GM18520 (cell line): ENCODE data around the gene CMTM4.
"Not testable (repeated sequence)": the region's sequence is repeated elsewhere in the genome, so short reads cannot be mapped to it uniquely, and the experiment has no call there.

Experiments
- ATAC-seq: cut with Tn5 transposase; IDR thresholded peaks from one replicate; pipeline ENCODE4 v1.9.1; 2021; ENCODE audit not compliant: unreplicated experiment

Gene CMTM4

DNA sequence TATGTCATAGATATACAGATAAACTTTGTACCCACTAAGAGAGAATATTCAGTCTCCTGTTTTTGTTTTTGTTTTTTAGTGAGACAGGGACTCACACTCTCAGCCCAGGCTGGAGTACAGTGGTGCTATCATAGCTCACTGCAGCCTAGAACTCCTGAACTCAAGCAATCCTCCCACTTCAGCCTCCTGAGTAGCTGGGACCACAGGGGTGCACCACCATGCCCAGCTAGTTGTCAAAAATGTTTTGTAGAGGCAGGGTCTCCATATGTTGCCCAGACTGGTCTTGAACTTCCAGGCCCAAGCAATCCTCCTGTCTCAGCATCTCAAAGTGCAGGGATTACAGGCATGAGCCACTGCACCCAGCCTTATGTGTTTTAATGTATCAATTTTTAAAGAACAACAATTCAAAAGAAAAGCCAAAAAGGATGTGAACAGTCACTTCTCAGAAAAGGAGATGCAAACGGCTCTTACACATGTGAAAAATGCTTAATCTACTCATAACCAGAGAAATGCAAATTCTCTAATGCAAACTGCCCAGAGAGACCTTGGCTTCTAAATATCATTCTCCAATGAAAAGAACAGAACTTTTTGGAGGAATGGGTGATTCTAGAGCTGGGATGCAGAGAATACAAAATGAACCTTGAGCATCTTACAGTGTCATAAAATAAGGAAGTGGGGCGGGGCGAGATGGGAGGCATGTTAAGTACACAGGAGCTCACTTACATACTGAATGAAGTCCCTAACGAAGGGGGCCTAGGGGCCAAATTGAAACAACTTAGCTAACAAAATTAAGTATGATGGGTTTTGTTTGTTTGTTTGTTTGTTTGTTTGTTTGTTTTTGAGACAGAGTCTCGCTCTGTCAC, 99.3 kb downstream of the CMTM4 start:
- no peak for ATAC-seq

DNA sequence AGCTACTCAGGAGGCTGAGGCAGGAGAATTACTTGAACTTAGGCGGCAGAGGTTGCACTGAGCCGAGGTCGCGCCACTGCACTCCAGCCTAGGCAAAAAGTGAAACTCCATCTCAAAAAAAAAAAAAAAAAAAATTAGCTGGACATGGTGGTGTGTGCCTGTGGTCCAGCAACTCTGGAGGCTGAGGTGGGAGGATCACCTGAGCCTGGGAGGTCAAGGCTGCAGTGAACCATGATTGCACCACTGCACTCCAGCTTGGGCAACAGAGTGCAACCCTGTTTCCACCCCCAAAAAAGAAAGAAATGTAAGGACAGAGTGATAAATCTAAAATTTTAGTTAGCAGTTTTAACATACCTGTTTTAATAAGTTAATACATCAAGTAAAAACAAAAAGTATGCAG, 100.0 kb downstream of the CMTM4 start:
- not testable (repeated sequence) for ATAC-seq

DNA sequence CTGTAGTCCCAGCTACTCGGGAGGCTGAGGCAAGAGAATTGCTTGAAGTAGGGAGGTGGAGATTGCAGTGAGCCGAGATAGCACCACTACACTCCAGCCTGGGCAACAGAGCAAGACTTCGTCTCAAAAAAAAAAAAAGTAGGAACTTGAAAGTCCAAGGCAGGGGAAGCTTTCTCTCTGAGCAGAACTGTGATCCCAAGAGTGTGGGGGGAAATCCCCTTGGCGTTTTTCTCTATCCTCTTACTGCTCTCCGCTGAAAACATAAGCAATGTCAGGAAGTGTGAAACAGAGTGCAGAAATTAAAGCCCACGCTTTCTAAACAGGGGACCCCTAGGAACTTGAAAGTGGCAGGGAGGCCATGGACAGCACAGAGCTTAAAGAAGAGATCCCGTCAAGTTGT, 101.8 kb downstream of the CMTM4 start:
- no peak for ATAC-seq

DNA sequence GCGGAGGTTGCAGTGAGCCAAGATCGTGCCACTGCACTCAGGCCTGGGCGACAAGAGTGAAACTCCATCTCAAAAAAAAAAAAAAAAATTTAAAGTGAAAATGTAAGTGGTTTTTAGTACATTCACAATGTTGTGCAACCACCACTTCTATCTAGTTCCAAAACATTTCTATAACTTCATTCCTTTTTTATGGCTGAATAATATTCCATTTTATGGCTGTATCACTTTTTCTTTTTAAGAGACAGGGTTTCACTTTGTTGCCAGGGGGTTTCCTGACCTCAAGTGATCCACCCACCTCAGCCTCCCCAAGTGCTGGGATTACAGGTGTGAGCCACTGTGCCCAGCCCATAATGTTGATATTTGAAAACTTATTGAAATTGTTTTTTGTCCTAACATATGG, 103.7 kb downstream of the CMTM4 start:
- no peak for ATAC-seq

DNA sequence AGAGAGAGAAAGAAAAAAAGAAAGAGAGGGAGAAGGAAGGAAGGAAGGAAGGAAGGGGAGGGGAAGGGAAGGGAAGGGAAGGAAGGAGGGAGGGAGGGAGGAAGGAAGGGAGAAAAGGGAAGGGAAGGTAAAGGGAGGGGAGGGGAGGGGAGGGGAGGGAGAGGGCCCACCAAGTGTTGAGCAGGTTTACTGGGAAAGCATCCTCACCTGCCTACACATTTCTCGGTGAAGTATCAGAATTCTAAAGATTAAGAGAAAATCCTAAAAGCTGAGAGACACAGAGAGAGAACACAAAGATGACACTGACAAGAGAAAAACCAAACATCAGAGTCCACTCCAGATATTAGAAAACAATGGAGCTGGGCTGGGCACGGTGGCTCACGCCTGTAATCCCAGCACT, 104.3 kb downstream of the CMTM4 start:
- no peak for ATAC-seq

DNA sequence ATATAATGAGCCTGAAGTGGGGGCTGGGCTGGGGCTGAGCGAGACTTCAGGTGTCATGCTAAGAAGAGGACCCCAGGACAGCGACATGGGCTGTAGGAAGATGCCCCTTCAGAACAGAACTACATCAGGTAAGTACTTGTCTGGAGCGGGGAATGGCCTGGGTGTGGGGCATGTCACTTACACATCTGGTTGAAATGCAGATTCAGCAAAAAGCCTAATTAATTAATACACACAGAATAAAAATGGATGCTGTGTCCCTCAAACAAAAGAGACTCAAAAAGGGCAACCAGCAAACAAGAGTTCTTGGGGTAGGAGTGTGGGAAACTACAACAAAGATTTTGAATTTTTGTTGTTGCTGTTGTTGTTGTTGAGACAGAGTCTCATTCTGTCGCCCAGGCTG, 105.5 kb downstream of the CMTM4 start:
- no peak for ATAC-seq

DNA sequence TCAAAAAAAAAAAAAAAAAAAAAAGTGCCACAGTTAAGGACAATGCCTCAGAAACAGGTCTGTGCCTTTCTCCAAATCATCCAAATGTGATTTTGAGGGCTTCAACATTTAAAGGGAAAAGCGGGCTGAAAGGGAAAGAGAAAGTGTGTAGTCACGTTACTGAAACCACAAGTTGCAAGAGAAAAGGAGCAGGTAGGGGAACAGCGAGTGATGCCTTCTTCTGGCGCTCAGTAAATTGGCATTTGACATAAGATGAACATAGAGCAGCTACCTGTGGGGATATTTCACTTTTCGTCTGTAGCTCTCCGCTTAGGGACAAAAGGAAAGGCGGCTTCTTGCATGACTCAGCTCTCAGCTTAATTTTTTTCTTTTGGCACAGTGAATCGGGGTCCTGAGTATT, 106.2 kb downstream of the CMTM4 start:
- ATAC-seq, result no peak

DNA sequence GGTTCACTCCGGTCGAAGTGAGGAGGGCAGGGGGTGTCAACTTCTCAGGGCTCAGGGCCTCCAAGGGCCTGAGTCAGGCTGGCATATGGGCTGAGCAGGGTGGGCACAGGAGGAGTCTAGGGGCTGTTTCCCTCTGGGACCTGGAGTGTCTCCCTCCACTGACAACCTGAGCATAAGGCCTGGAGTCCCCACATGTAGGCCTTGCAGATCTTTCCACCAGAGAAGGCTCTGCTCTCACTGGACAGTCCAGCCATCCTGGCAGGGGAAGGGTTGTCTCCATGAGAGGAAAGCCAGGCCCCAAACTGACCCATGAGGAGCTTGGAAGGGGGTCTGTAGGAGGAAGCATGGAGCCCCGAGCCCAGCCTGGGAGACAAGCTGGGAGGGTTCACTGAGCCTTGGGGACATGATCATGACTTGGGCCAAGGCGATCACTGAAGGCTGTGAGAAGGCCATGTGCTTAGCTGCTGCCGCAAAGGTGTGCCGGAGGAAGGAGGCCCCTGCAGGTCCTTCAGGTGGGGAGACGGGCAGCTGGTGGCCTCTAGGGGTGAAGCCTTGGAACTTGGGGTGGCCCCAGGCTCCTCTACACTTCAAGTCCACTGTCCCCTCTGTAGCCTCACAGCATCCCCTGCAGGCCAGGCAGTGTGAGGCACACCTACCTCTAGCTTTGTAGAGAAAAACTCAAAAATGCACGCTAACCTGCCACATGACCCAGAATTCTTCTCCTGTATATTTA, 107.4 kb downstream of the CMTM4 start:
- ATAC-seq, result no peak

DNA sequence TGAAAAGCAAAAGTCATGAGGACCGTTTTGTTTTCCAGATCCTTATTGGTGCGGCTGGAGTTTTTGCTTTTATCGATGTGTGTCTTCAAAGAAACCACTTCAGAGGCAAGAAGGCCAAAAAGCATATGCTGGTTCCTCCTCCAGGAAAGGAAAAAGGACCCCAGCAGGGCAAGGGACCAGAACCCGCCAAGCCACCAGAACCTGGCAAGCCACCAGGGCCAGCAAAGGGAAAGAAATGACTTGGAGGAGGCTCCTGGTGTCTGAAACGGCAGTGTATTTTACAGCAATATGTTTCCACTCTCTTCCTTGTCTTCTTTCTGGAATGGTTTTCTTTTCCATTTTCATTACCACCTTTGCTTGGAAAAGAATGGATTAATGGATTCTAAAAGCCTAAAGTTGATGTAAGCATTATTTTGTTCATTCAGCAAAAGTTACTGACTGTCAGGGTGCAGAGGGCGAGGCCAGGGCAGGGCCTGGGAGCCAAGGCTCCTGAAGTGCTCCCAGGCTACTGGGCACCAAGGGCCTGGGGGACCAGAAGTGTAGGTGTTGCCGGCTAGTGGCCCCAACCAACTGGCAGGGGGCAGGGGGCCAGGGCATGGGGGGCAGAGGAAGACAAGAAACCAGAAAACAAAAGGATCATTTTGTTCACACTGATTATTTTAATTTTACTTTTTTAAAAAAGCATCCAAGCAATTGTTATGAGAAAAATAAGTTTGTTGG, 108.5 kb downstream of the CMTM4 start:
- no peak for ATAC-seq

DNA sequence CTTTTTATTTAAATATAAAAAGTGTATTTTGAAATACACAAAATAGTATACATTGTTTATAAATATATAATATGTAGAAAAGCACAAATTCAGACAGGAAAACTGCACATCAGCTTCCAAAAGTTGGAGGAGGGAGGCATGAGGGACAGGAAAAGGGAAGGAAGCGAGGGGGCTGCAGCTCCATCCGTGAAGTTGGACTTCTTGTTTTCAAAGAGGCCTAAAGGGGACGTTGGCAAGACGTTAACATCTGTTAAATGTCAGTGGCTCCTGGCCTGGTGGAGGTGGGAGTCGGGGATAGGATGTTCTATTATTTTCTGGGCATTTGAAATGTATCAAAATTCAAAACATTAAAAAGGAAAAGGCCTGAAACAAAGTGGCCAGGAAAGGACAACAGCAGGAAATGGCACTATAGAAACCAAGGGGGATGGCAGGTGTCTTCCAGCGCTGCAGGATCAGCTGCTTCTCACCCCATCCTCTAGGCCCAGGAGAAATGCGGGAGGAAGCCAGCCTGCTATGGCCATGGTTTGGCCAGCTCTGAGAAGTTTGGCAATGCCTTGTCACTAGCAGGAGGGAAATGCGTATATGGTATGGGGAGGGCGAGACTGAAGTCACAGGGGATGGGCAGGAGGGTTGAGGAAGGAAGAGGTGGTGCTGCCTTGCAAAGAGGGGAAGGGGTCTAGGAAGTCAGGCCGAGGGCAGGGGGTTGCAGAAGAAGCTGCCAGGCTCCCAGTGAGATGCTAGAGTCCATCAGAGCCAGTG, 110.9 kb downstream of the CMTM4 start:
- ATAC-seq, result no peak

DNA sequence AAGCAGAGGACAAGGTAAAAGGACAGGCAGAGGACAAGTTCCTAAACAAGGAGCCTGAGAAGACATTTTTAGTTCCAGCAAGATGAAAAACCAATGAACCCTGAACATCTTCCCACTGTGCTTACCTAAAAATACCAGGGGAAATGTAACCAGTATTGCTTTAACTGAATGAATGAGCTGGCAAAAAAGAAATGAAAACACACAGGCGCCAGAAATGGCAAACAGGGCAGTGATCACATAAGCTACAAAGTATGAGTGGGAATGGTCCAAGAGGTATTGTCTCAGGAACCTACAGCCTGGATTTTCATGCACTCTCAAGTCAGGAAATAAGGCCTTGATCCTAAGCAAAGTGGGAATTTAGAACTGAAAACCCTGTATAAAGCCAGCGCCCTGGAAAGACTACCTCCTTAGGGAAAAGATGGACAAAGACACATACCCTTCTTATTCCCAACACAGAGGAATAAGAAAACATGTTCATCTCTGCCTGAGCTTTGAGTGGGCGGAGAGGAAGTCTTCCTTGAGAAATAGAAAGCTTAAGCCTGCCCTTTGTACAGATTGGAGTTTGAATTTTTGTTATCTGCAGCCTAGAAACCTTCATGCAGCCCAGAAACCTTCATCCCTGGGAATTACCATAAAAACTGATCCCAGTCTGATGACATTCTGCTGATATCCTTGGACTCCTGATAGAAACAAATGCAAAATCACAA, 115.1 kb downstream of the CMTM4 start:
- ATAC-seq, result no peak

DNA sequence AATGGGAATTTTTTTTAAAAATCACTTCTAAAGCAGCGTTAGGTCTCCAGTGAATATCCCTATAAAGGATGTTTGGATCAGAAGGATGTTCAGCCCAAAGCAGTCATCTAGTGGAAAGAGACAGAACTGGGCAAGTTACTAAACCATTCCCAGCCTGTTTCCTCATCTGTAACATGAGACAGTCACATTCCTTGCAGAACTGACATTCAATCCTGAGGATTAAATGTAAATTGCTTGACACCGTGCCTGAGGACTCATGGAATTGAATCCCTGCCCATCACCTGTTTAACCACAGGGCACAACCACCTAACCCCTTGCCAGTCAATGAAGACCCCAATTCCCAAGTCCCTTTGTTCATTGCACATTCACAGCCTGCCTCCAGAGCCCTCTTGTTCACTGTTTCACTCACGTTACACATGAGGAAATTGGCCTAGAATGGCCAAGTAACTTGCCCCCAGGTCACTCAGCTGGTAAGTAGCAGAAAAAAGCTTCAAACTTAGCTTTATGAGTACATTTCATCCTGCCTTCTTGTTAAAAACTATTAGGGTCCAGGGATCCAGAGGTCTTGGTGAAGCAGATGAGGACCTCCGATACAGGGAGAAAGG, 115.8 kb downstream of the CMTM4 start:
- ATAC-seq, result no peak

DNA sequence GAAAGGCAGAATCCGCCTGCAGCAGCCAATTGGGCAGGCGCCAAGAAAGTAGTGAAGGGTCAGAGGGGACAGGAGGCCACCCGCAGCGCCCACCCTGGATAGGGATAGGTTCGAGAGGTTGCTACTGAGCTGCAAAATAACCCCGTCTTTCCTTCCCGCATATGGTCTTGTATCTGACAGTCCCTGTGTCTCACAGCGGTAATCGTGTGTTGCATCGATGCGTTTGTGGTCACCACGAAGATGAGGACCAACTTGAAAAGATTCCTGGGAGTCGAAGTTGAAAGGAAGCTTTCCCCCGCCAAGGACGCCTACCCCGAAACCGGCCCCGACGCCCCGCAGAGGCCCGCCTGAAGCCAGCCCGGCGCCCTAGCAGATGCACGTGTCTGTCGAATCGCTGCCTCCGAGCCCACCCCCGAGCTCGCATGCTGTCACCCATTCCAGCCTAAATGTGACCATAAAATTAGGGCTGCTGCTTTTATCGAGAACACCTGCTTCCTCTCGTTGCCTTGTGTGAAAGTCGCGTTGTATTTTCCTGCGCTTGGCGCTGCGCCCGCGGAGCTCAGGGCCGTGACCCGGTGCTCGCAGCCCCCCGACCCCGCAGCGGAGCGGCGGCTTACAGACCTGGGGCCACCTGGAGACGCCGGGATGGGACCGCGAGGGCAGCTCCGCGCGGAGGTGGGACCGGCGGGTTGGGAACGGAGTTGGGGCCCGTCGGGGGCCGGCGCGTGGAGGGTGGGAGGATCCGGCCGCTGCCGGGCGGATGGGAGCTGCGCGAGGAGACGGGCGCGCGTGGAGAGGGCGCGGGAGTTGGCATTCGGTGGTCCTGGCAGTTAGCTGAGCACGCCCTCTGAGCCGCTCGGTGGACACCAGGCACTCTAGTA, 117.7 kb downstream of the CMTM4 start, which contains the start of gene CMTM2:
CMTM2 (plus strand) TSS at position 813 of the 881 bp plus-strand sequence. CDS start 145 bp downstream, outside the sequence.
- ATAC-seq, result no peak

DNA sequence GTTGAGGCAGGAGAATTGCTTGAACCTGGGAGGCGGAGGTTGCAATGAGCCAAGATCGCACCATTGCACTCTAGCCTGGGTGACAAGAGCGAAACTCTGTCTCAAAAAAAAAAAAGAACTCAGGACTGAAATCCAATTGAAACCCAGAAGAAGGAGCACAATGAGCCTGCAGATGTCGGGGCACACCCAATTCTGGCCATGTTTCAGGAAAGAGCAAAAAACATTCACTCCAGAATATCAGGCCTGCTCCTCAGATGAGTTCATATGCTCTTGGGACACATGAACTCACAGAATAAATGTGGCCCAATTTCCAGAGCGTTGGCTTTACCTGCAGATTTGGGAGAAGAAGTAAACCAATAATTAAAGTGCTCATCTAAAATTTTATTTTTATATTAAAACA, 120.2 kb downstream of the CMTM4 start:
- no peak for ATAC-seq

DNA sequence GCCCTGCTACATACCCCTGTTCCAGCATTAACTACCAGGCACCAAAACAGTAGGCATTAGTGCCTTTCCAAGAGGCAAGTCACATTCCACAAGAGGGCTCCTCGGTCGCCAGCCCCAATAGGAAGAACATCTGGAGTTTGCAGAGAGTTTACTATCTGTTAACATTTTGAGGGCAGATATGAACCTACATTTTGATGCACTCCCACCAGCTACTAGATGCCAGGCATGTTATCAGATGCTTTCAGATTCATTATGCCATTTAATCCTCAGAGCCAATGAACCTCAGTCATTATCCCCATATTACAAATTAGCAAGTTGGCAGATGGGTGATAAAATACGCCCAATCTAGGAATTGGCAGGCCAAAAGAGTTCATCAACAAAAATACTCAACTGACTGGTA, 121.5 kb downstream of the CMTM4 start:
- no peak for ATAC-seq

DNA sequence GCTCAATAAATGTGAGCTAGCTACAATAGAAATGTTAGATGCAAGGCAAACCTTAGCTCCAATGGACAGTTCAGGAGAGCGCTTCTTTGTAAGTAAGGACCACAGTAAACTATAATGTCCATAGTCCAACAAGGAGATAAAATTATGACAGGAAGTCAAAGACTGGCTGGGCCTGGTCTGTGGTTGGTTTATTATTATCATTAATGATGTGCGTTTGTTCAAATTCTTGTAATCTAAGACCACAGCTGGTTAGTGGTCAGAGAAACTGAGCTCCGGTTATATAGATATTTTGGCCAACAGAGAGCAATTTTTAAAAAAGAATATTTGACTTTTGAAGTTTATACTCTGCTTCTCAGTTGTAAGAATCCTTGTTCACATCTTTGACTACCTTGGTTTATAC, 122.0 kb downstream of the CMTM4 start:
- ATAC-seq, result no peak

DNA sequence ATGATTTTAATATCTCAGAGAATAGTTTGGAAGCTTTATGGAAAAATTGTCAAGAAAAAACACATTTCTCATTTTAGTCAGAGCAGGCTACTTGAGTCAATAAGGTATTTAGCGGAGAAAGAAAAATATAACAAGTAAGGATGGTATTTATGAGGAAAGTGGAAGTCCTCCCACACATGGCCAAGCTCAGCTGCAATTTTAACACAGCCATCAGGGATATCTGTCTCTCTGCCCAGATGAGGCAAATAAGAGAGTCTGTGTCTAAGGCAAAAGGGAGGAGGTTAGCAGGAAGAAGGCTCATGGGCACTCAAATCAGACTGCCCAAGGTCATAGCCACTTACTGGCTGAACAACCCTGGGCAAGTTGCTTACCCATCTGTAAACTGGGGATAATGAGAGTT, 122.5 kb downstream of the CMTM4 start:
- ATAC-seq, result no peak

DNA sequence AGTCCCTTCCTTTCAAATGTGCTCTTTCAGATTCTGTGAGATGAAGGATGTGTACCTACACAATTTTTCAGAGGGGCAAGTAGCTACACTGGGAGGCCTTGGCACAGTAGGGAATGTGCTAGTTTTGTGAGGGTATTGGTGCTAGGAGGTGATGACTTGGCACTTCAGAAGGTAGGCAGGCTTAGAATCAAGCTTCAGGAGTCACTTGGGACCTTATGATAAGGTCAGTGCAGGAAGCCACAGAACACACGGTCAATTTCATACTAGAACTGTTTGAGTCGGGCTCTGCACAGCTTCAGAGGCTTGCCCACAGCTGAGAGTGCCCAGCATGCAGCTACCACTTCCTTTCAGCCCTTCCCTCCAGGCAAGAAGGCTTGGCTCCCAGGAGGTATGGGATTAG, 124.2 kb downstream of the CMTM4 start:
- ATAC-seq, result no peak

DNA sequence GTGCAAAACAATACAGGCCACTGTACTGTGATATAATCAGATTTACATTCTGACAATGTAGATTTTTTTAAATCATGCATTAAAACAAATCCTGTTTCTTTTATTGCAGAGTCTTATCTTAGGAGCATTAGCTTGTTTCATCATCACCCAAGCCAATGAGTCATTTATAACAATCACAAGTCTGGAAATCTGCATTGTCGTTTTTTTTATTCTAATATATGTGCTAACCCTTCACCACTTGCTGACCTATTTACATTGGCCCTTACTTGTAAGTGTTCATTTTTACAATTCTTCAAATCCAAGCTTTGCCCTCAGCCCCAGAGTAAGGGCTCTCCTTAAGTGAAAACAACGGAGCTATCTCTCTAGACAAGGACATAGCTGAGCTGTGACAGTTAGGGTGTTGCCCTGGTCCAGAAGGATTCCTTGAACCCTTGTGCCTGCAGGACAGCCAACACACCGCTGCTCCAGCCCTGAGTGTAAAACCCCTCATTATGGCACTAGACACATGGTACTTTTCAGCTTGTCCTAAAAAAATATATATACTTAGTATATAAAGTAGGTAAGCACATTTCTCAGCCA, 126.6 kb downstream of the CMTM4 start:
- no peak for ATAC-seq
